Right cardiac atrium (tissue), 5 donors: Measurements from ENCODE around the gene ASPDH. TPM values are rescaled to one million over a fixed set of nuclear protein-coding genes. Genes with fewer than 3 reads are reported as not detected.
A peak's percentile ranks its signal among the peaks of the same experiment; 100 is the strongest.

Experiments
- ATAC-seq, 2 donors: fragments of 200-7000 bp; cut with Tn5 transposase; one replicate each; pipeline versions ENCODE4 v1.8.0 to v1.9.1; 2020; ENCODE audit warnings: moderate library complexity in 2 of 2, mild to moderate bottlenecking in 1 of 2
- DNase-seq, 3 donors: peaks; one replicate each; pipeline ENCODE4 v3.0.0-alpha.2; 2020
- H3K27ac ChIP-seq: one replicate; pipeline ENCODE4 v1.5.1; 2013; ENCODE audit warnings: mild to moderate bottlenecking, low read length, control low read depth, moderate library complexity
- H3K27me3 ChIP-seq: one replicate; pipeline ENCODE4 v1.6.1; 2013; ENCODE audit not compliant: control insufficient read depth, insufficient read depth
- H3K4me1 ChIP-seq: one replicate; pipeline ENCODE4 v1.6.1; 2013; ENCODE audit warnings: low read length; ENCODE audit not compliant: control insufficient read depth, insufficient read depth
- H3K4me3 ChIP-seq: one replicate; pipeline ENCODE4 v1.5.1; 2013; ENCODE audit warnings: low read length, control low read depth
- H3K9me3 ChIP-seq: one replicate; pipeline ENCODE4 v1.6.1; 2013; ENCODE audit warnings: low read length; ENCODE audit not compliant: control insufficient read depth
- WGBS: extraction: QIAGEN DNeasy Blood & Tissue Kit; methylation state at CpG from one replicate; pipeline ENCODE4 v1.1.7; 2013; 5-methylcytosine and 5-hydroxymethylcytosine counted together
- intact Hi-C, 4 donors: fragments of 100-400 bp; cut with DNase I; formaldehyde crosslinking; loops; one replicate each; pipeline versions ENCODE4 v1.11.0 to v1.14.0; 2022 to 2023
- polyA plus RNA-seq: library from polyadenylated mRNA; stranded (reverse); fragments of 200-250 nt; gene quantifications from one replicate; pipeline ENCODE4 v1.2.3, GENCODE V29; 2013
- total RNA-seq, 4 donors: library from RNA; stranded (reverse); fragmentation: NEBNext Ultra II Directional; extraction: Animal tissue kit (Norgen Biotek cat#: 25700); gene quantifications; one replicate each; pipeline ENCODE4 v1.2.1, GENCODE V29; 2021
- donor health status: healthy with polysubstance abuse.
- donor health status: DM: no; HTN: yes; CAD: no.
- donor health status: DM: no; HTN: no; CAD: no.
- donor health status: DM: no; HTN: yes; CAD: no; lungs with severe emphysema.
- donor health status: DM: yes; HTN: yes; CAD: no.

ASPDH gene
- total and polyA plus RNA-seq, 5 donors: not detected

DNA sequence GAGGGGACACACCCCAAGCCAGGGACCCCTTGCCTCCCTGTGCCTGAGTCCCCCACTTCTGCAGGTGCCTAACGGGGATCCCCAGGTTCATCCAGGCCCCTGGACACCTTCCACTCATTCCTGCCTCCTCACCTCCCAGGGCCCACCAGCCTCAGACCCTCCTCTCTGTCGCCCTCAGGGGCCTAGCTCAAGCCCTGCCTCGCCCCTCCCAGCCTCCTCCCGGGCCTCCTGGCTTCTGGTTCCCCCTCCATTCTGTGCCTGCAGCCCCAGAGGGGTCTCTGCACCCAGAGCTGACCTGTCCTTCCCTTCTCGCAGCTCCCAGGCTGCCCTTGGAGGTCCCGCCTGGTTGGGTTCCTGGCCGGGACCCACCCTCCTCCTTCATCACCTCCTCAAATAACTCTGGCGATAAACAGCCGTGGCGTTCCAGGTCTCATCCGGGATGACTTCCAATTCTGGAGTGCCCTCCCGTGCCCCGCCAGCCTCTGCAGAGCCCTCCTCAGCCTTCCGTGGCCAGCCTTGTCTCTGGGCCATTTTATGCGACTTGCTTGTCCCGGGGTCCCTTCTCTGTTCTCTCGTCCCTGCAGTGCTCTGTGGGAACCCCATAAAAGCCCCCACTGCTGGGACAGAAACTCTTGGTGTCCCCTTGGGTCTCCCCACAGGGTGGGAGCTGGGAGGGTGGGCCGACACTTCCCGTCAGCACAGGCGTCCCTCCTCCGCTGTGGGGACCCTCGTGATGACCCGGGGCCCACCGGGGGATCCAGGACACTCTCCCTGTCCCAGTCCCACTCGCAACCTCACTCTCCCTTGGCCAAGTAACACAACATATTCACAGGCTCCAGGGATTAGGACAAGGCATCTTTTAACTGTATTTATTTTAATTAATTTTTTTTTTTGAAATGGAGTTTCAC is 11.9 kb downstream of the ASPDH start:
- Histone ChIP-seq H3K4me3 (peak overlapping the region; percentile 7), H3K4me1 (no peaks in the 10 kb centered on the region), H3K9me3 (no peaks in the 10 kb centered on the region), H3K27me3 (no peaks in the 10 kb centered on the region), H3K27ac (peak overlapping the region; percentile 82)
- DNase-seq: peak; percentile 62 to 87 (median 83)
- intact Hi-C loops: no loop called here
- ATAC-seq: peak; percentile 57 to 58
- WGBS: 51% methylated on average over 25 of the region's 25 CpGs

DNA sequence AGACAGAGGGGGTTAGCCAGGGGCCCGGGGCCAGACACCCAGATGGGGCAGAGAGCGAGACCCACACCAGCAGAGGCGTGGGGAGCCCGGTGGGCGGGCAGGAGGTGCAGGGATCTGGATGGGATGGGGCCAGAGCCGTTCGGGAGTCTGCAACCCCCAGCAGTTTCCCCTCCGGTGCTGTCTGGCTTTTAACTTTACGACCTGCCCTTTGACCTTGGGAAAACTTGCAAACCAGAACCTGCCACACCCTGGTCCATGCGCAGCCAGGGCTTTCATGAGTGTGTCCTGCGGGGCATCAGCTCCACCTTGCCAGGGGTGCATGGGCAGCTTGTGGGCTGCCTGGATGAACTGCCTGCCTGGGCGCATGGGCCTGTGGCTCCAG is 12.5 kb downstream of the ASPDH start:
- H3K27ac ChIP-seq: peak overlapping the region; percentile 81
- DNase-seq: peak in 2 of 3 donors; percentile 56 to 61
- intact Hi-C loops: no loop called here

DNA sequence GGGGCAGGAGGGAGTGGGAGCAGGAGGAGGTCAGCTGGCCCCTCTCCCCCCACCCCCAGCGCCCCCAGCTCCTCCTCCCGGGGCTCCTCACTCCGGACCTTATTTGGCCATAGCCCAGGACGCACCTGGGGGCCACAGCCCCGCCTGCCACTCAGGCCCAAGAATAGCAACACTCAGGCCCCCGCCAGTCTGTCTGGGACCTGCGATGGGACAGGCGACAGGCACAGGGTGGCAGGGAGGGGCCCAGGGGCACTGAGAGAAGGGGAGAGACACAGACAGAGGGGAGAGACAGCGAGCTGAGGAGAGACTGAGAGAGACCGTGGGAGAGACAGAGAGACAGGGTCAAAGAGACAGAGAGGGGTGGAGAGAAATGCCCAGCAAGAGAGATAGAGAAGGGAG is 13.0 kb downstream of the ASPDH start:
- intact Hi-C loops: no loop called here
- ATAC-seq (peak; percentile 75 to 77), DNase-seq (peak; percentile 77 to 91 (median 88))
- H3K9me3 ChIP-seq: no peaks in the 10 kb centered on the region
- no peaks in the 10 kb centered on the region for H3K4me1 ChIP-seq
- H3K27ac ChIP-seq: peak overlapping the region; percentile 81
- 41% methylated on average over 10 of the region's 10 CpGs for WGBS
- no peaks in the 10 kb centered on the region for H3K27me3 ChIP-seq
- H3K4me3 ChIP-seq: no peak overlapping the region

More for the DNA sequence above, 12.5 kb downstream of the ASPDH start:
- Histone ChIP-seq H3K4me1 (no peaks in the 10 kb centered on the region), H3K9me3 (no peaks in the 10 kb centered on the region), H3K27me3 (no peaks in the 10 kb centered on the region), H3K4me3 (peak overlapping the region; percentile 7)
- ATAC-seq: peak; percentile 0 to 1
- 51% methylated on average over 12 of the region's 12 CpGs for WGBS

DNA sequence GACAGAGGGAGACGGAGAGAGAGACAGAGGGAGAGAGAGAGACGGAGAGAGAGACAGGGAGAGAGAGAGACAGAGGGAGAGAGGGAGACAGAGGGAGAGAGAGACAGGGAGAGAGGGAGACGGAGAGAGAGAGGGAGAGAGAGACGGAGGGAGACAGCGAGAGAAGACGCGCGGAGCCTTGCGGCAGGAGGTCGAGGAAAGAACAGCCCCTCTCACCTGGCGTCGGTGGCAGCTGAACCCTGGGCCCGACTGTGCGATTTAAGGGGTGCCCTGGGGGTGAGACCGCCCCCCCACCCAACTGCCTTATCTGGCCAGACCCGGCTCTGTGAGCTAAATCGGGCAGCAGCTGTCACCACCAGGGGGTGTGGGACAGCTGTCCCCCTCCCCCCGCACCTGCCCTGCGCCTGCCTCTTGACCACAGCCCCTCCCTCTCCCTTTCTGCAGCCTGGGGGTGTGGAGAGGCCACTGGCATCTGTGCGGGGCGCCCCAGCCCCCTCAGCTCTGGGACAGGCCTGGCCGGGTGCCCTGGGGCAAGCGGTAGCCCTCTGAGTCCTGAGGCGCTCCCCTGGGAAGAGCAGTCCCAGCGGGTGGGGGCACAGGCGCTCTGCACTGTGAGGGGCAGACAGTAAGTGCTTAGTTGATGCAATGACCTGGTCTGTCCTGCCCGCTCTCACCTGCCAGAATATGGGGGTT is 13.5 kb downstream of the ASPDH start:
- 33% methylated on average over 27 of the region's 27 CpGs for WGBS
- Histone ChIP-seq H3K27me3 (no peaks in the 10 kb centered on the region), H3K4me3 (peak overlapping the region; percentile 31), H3K4me1 (no peaks in the 10 kb centered on the region), H3K9me3 (no peaks in the 10 kb centered on the region), H3K27ac (peak overlapping the region; percentile 96)
- peak; percentile 70 to 92 (median 88) for DNase-seq
- intact Hi-C loops: no loop called here
- ATAC-seq: peak; percentile 64

DNA sequence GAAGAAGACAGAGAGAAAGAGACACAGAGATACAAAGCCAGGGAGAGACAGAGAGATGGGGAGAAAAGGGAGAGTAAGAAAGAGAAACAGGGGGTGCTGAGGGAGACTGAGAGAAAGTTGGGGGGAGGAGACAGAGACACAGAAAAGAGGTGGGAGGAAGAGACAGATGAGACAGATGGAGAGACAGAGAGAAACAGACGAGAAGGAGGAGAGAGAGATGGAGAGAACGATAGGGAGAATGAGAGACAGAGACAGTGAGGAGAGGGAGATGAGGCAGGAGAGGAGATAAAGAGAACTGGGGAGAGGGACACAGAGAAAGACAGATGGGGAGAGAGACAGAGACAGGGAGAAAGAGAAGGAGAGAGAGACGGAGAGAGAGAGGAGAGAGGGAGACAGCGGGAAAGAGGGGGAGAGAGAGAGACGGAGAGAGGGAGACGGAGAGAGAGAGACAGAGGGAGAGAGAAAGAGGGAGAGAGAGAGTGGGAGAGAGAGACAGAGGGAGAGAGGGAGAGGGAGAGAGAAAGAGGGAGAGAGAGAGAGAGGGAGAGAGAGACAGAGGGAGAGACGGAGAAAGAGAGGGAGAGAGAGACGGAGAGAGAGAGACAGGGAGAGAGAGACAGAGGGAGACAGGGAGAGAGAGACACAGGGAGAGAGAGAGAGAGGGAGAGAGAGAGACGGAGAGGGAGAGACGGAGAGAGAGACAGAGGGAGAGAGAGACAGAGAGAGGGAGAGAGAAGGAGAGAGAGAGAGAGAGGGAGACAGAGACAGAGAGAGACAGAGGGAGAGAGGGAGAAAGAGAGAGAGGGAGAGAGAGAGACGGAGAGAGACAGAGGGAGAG is 15.3 kb downstream of the ASPDH start:
- ATAC-seq: no peak
- no peak for DNase-seq
- H3K4me3 ChIP-seq: no peak overlapping the region
- intact Hi-C loops: no loop called here
- H3K9me3 ChIP-seq: no peaks in the 10 kb centered on the region
- H3K4me1 ChIP-seq: no peaks in the 10 kb centered on the region
- 56% methylated on average over 11 of the region's 11 CpGs for WGBS
- no peaks in the 10 kb centered on the region for H3K27me3 ChIP-seq
- H3K27ac ChIP-seq: peak overlapping the region; percentile 96

DNA sequence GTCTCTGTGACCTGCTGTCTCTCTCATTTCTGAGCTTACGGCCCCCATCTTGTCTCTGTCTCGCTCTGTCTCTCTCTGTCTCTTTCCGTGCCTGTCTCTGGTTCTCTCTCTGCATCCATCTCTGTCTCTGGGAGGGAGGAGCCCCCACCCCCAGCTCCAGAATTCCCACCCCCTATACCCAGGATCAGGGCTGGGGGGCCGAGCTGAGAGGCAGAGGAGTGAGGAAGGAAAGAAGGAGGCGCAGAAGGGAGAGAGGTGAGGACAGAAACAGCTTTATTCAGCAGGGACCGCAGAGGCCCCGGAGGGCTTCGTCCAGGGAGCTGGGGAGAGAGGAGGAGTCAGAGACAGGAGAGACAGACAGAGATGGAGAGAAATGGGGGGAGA is 16.7 kb downstream of the ASPDH start:
- Histone ChIP-seq H3K27me3 (no peaks in the 10 kb centered on the region), H3K27ac (no peak overlapping the region), H3K4me1 (peaks cover 5% of the 10 kb centered on the region), H3K9me3 (no peaks in the 10 kb centered on the region), H3K4me3 (no peak overlapping the region)
- DNase-seq: peak in 1 of 3 donors; percentile 75
- peak in 1 of 2 donors; percentile 1 for ATAC-seq
- WGBS: 47% methylated on average over 8 of the region's 8 CpGs
- intact Hi-C loops: no loop called here

DNA sequence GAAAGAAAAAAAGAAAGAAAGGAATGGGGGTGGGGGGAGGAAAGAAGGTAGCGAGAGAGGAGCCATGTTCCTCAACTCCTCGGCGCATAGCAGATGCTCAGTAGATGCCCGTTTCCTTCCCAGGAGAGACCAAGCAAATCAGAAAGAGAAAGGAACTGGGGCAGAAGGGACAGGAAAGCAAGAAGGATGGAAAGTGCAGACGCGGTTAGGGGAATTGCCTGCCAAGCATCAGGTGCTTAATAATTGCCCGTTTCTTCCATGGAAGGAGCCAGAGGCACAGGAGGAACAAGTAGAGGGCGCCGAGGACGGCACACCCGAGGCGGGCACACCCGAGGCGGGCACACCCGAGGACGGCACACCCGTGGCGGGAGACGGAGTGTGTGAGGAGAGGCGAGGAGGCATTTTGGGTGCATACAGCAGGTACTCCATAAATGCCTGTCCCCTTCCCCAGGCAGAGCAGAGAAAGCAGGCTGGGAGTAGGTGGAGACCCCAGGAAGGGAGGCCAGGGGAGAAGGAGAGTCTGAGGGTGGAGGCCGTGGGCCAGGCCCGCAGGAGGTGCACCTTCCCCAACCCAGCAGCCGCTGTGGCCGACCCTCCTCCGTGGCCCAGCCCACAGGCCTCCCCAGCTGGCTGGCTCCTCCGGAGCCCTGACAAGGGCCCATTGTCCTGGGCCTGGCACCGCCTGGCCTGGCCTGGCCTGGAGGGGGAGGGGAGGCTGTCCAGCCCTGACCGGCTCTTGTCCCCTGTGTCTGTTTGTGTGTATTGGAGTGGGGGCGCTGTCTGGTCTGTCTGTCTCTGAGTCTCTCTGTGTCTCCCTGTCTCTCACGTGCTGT is 17.3 kb downstream of the ASPDH start:
- peak overlapping the region; percentile 24 for H3K27ac ChIP-seq
- H3K4me3 ChIP-seq: no peak overlapping the region
- DNase-seq (peak; percentile 65 to 91 (median 83)), ATAC-seq (peak; percentile 65 to 66)
- intact Hi-C loops: no loop called here
- H3K27me3 ChIP-seq: no peaks in the 10 kb centered on the region
- peaks cover 5% of the 10 kb centered on the region for H3K4me1 ChIP-seq
- no peaks in the 10 kb centered on the region for H3K9me3 ChIP-seq
- WGBS: 51% methylated on average over 30 of the region's 30 CpGs

DNA sequence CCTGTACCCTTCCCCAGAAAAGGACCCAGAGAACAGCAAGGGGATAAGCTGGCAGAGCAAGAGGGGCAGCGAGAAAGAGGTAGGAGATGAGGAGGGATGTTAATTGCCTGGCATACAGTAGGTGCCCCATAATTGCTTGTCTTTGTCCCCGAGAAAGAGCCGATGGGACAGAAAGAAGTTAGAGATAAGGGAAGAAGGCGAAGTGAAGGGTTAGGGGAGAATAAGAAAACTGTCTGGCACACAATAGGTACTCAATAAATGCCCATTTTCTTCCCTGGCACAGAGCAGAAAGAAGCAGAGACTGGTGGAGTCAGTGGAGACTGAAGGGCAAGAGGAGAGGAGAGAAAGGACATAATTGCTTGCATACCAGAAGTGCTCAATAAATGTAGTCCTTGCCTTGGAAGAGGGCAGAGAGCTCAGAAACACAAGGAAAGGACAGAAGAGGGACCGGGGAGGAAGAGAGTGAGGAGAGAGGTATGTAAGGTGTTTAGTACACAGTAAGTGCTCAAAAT is 18.6 kb downstream of the ASPDH start:
- Histone ChIP-seq H3K27ac (no peak overlapping the region), H3K9me3 (no peaks in the 10 kb centered on the region), H3K4me1 (peaks cover 5% of the 10 kb centered on the region), H3K27me3 (no peaks in the 10 kb centered on the region), H3K4me3 (no peak overlapping the region)
- DNase-seq (no peak), ATAC-seq (no peak)
- 75% methylated on average over 5 of the region's 5 CpGs for WGBS
- intact Hi-C loops: no loop called here

DNA sequence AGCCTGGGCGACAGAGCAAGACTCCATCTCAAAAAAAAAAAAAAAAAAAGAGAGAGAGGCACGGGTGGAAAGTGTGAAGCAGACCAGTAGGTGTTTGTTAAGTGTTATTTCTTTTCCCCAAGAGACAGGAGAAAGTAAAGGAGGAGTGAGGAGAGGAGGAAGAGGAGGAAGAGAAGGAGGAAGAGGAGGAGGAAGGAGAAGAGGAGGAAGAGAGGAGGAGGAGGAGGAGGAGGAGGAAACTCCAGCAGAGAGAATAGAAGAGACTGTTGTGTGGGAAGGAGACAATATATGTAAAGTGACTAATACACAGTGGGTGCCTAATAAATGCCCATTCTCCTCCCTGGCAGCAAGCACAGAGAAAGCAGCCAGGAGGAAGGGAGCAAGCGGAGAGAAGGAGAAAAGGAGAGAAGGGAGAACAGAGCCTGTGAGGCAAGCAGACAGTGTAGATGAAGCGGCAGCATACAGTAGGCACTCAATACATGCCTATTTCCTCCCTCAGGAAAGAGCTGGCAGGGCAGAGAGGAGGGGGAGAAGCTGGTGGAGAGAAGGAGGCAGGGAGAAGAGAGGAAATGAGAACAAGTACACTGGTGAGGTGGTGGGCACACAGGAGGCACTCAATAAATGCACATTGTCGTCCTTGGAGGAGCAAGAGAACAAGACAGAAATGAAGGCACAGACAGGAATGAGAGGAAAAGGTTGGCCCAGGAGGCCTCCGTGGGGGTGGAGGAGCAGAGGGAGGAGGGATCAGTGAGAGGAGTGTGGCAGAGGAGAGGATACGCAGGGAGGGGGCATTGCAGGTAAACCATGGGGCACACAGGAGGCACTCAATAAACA is 19.3 kb downstream of the ASPDH start:
- Histone ChIP-seq H3K27ac (no peak overlapping the region), H3K9me3 (no peaks in the 10 kb centered on the region), H3K27me3 (no peaks in the 10 kb centered on the region), H3K4me3 (no peak overlapping the region), H3K4me1 (peaks cover 5% of the 10 kb centered on the region)
- ATAC-seq: no peak
- 53% methylated on average over 7 of the region's 7 CpGs for WGBS
- intact Hi-C loops: no loop called here
- DNase-seq: peak in 1 of 3 donors; percentile 18
